Measurements from ENCODE around the gene NDUFS8.
"Not testable (repeated sequence)": the region's sequence is repeated elsewhere in the genome, so short reads cannot be mapped to it uniquely, and the experiment has no call there.

- TF ChIP-seq TAF1 (IDR thresholded peaks at IDR 0.05; ENCODE audit: low read depth); CTCF (IDR thresholded peaks at IDR 0.05; ENCODE audit: poor library complexity, severe bottlenecking); EZH2 (IDR thresholded peaks at IDR 0.05; ENCODE audit: borderline replicate concordance, insufficient read depth, low read length, poor library complexity, severe bottlenecking); POLR2AphosphoS5 (IDR thresholded peaks at IDR 0.05); EP300 (conservative IDR thresholded peaks at IDR 0.05; ENCODE audit: poor library complexity, severe bottlenecking); MXI1 (conservative IDR thresholded peaks at IDR 0.05; ENCODE audit: poor library complexity, severe bottlenecking); REST (IDR thresholded peaks at IDR 0.05; ENCODE audit: borderline replicate concordance): not testable (repeated sequence)
These were observed 36.1 kb upstream of the NDUFS8 start for GRCh38 chr11:67994387-67994786.

Data from neural cell (in vitro differentiated cells).